ENCODE results near the gene PPP3CB. TPM values are rescaled to one million over a fixed set of nuclear protein-coding genes. Genes with fewer than 3 reads are reported as not detected.

PPP3CB gene
- total RNA-seq, 1 experiment from 2014 or later = 34.0 TPM

- Histone ChIP-seq H3K4me3 (no peak overlapping the region), H3K4me2 (no peak overlapping the region), H3K9me3 (ENCODE audit: insufficient read depth, low read depth) (no peaks in the 10 kb centered on the region), H2AFZ (no peak overlapping the region), H3K9me2 (ENCODE audit: insufficient read depth) (no peaks in the 10 kb centered on the region), H3K4me1 (replicated peaks; ENCODE audit: insufficient read depth) (no peaks in the 10 kb centered on the region), H3K36me3 (ENCODE audit: low read depth) (no peaks in the 10 kb centered on the region), H3K27me3 (ENCODE audit: insufficient read depth, low read depth) (no peaks in the 10 kb centered on the region), H3F3A (ENCODE audit: insufficient read depth, low read depth) (no peaks in the 10 kb centered on the region), H3K79me2 (ENCODE audit: low read depth) (no peaks in the 10 kb centered on the region), H4K20me1 (ENCODE audit: insufficient read depth) (no peaks in the 10 kb centered on the region), H3K27ac (no peak overlapping the region)
- BruUV-seq (replicated peaks) = no TSS peak
- ChIA-PET POLR2A (ENCODE audit: unreplicated experiment) (no interaction called here), CTCF (no interaction called here)
- intact Hi-C loops (cut with micrococcal nuclease; ENCODE audit: unreplicated experiment) = no loop called here
- no peak for TF ChIP-seq CTCF (conservative IDR thresholded peaks at IDR 0.05)
- TF ChIP-seq EZH2 (IDR thresholded peaks at IDR 0.05; ENCODE audit: low read depth) = no peak
- DNase-seq = no peak
Measured at GRCh38 chr10:73446926-73447325, 48.9 kb downstream of the PPP3CB start.

GRCh38 chr10:73444457-73444856 lies 51.4 kb downstream of the PPP3CB start:
- ChIA-PET POLR2A (ENCODE audit: unreplicated experiment) (no interaction called here), CTCF (no interaction called here)
- intact Hi-C loops (cut with micrococcal nuclease; ENCODE audit: unreplicated experiment) = no loop called here

GRCh38 chr10:73439605-73440312 lies 56.1 kb downstream of the PPP3CB start:
- H3K4me1 ChIP-seq (replicated peaks; ENCODE audit: insufficient read depth) = no peaks in the 10 kb centered on the region
- no peaks in the 10 kb centered on the region for H3K9me3 ChIP-seq (ENCODE audit: insufficient read depth, low read depth)
- H3F3A ChIP-seq (ENCODE audit: insufficient read depth, low read depth) = no peaks in the 10 kb centered on the region
- ChIA-PET CTCF (no interaction called here), POLR2A (ENCODE audit: unreplicated experiment) (no interaction called here)
- H3K79me2 ChIP-seq (ENCODE audit: low read depth) = no peaks in the 10 kb centered on the region
- no TSS peak for BruUV-seq (replicated peaks)
- no peaks in the 10 kb centered on the region for H3K36me3 ChIP-seq (ENCODE audit: low read depth)
- no peak overlapping the region for H3K4me2 ChIP-seq
- no peak for TF ChIP-seq EZH2 (IDR thresholded peaks at IDR 0.05; ENCODE audit: low read depth)
- TF ChIP-seq CTCF (conservative IDR thresholded peaks at IDR 0.05) = no peak
- H3K9me2 ChIP-seq (ENCODE audit: insufficient read depth) = no peaks in the 10 kb centered on the region
- H4K20me1 ChIP-seq (ENCODE audit: insufficient read depth) = no peaks in the 10 kb centered on the region
- intact Hi-C loops (cut with micrococcal nuclease; ENCODE audit: unreplicated experiment) = no loop called here
- no peak overlapping the region for H2AFZ ChIP-seq
- no peak overlapping the region for H3K4me3 ChIP-seq
- DNase-seq = no peak
- no peaks in the 10 kb centered on the region for H3K27me3 ChIP-seq (ENCODE audit: insufficient read depth, low read depth)
- no peak overlapping the region for H3K27ac ChIP-seq

More at GRCh38 chr10:73444457-73444856, 51.4 kb downstream of the PPP3CB start:
- Histone ChIP-seq H3K4me2 (no peak overlapping the region), H2AFZ (no peak overlapping the region), H4K20me1 (ENCODE audit: insufficient read depth) (no peaks in the 10 kb centered on the region), H3F3A (ENCODE audit: insufficient read depth, low read depth) (no peaks in the 10 kb centered on the region), H3K4me1 (replicated peaks; ENCODE audit: insufficient read depth) (no peaks in the 10 kb centered on the region), H3K27me3 (ENCODE audit: insufficient read depth, low read depth) (no peaks in the 10 kb centered on the region), H3K36me3 (ENCODE audit: low read depth) (no peaks in the 10 kb centered on the region), H3K79me2 (ENCODE audit: low read depth) (no peaks in the 10 kb centered on the region), H3K9me3 (ENCODE audit: insufficient read depth, low read depth) (no peaks in the 10 kb centered on the region), H3K27ac (no peak overlapping the region), H3K9me2 (ENCODE audit: insufficient read depth) (no peaks in the 10 kb centered on the region), H3K4me3 (no peak overlapping the region)
- BruUV-seq (replicated peaks) = no TSS peak
- DNase-seq = no peak
- TF ChIP-seq CTCF (conservative IDR thresholded peaks at IDR 0.05) (no peak), EZH2 (IDR thresholded peaks at IDR 0.05; ENCODE audit: low read depth) (no peak)

All from PC-9 (cell line).